Keratinocyte (primary cell): ENCODE data around the gene C16orf86. TPM values are rescaled to one million over a fixed set of nuclear protein-coding genes. Genes with fewer than 3 reads are reported as not detected.

Source experiments
- DNase-seq: peaks from one replicate; pipeline ENCODE4 v3.0.0-alpha.2; 2011; ENCODE audit warnings: low read depth, missing footprints, low spot score
- FAIRE-seq: peaks from 2 replicates; lab custom pipeline; 2011; peaks lifted over from hg19 to GRCh38; lab: Jason Lieb, UNC
- H2AFZ ChIP-seq: 2 replicates; pipeline ENCODE4 v1.6.0; 2012; ENCODE audit warnings: low read length, control low read depth, inconsistent platforms; ENCODE audit not compliant: control insufficient read depth
- H3K27ac ChIP-seq: 2 replicates; pipeline ENCODE4 v1.5.1; 2011; ENCODE audit warnings: low read length; ENCODE audit not compliant: control insufficient read depth, insufficient read depth
- H3K27me3 ChIP-seq: 3 replicates; pipeline ENCODE4 v1.6.0; 2011; ENCODE audit warnings: low read length; ENCODE audit not compliant: control insufficient read depth, insufficient read depth; ENCODE audit errors: extremely low read depth
- H3K36me3 ChIP-seq, 2 experiments: 2 replicates in 1 of 2; 3 replicates in 1 of 2; pipeline ENCODE4 v1.5.1; 2011; ENCODE audit warnings: low read length in 2 of 2, mild to moderate bottlenecking in 1 of 2; ENCODE audit not compliant: control insufficient read depth in 2 of 2, insufficient read depth in 2 of 2; ENCODE audit errors: extremely low read depth in 1 of 2
- H3K4me1 ChIP-seq: 3 replicates; pipeline ENCODE4 v1.5.1; 2011; ENCODE audit warnings: low read length; ENCODE audit not compliant: control insufficient read depth, insufficient read depth; ENCODE audit errors: extremely low read depth
- H3K4me2 ChIP-seq: 3 replicates; pipeline ENCODE4 v1.6.0; 2011; ENCODE audit warnings: low read depth, low read length; ENCODE audit not compliant: control insufficient read depth, insufficient read depth; ENCODE audit errors: extremely low read depth
- H3K4me3 ChIP-seq, 3 experiments: fragments of 200-600 bp in 1 of 3; sonication (generic) in 1 of 3; 2 replicates in 2 of 3; 3 replicates in 1 of 3; pipeline ENCODE4 v1.5.1; 2011 to 2016; ENCODE audit warnings: low read length in 3 of 3, mild to moderate bottlenecking in 3 of 3, control low read depth in 2 of 3, inconsistent platforms in 1 of 3, low read depth in 1 of 3, mixed read lengths in 1 of 3, mixed run types in 1 of 3, moderate library complexity in 1 of 3; ENCODE audit not compliant: control insufficient read depth in 2 of 3, insufficient read depth in 2 of 3; ENCODE audit errors: extremely low read depth in 1 of 3
- H3K79me2 ChIP-seq: 2 replicates; pipeline ENCODE4 v1.6.0; 2012; ENCODE audit warnings: low read length; ENCODE audit not compliant: control insufficient read depth, insufficient read depth
- H3K9ac ChIP-seq: 3 replicates; pipeline ENCODE4 v1.6.0; 2011; ENCODE audit warnings: low read length; ENCODE audit not compliant: control insufficient read depth, insufficient read depth; ENCODE audit errors: extremely low read depth
- H3K9me1 ChIP-seq: 3 replicates; pipeline ENCODE4 v1.6.0; 2011; ENCODE audit warnings: low read length; ENCODE audit not compliant: control insufficient read depth, insufficient read depth; ENCODE audit errors: extremely low read depth
- H3K9me3 ChIP-seq: 2 replicates; pipeline ENCODE4 v1.5.1; 2012; ENCODE audit warnings: low read depth, low read length; ENCODE audit not compliant: control insufficient read depth
- H4K20me1 ChIP-seq: 3 replicates; pipeline ENCODE4 v1.6.0; 2011; ENCODE audit warnings: low read length; ENCODE audit not compliant: control insufficient read depth, insufficient read depth; ENCODE audit errors: extremely low read depth
- EZH2 ChIP-seq: IDR thresholded peaks from one replicate; pipeline ENCODE4 v1.6.1; 2012; ENCODE audit warnings: inconsistent platforms, mild to moderate bottlenecking, low read length, moderate library complexity
- dilution Hi-C: fragments of 300-500 bp; cut with MboI; formaldehyde crosslinking; loops from one replicate; pipeline ENCODE4 v1.7.0; 2020; ENCODE audit warnings: low sequenced_read_pairs; ENCODE audit not compliant: extremely low pct_ligation_motif_present
- polyA plus RNA-seq, 5 experiments: library from polyadenylated mRNA; depleted of rRNA in 3 of 5; stranded (reverse) in 3 of 5; stranded (forward) in 1 of 5; unstranded in 1 of 5; fragments of >200 nt; gene quantifications; 1 replicate in 1 of 5; 2 replicates in 3 of 5; 3 replicates in 1 of 5; pipeline versions ENCODE4 v1.2.1 to v1.2.3, GENCODE V29; 2011 to 2012; ENCODE audit warnings: missing spikeins in 2 of 5, low read depth in 1 of 5, low replicate concordance in 1 of 5
- TF ChIP-seq, protein P1 (sequence below), 3 experiments: IDR thresholded peaks in 1 of 3; conservative IDR thresholded peaks in 1 of 3; optimal IDR thresholded peaks in 1 of 3; 2 replicates in 2 of 3; 3 replicates in 1 of 3; pipeline versions ENCODE3 to v1.5.1; 2011; ENCODE audit warnings: low read length in 3 of 3, mild to moderate bottlenecking in 3 of 3, moderate library complexity in 2 of 3, control low read depth in 1 of 3, inconsistent platforms in 1 of 3; ENCODE audit not compliant: insufficient read depth in 2 of 3; ENCODE audit errors: extremely low read depth in 1 of 3

Gene C16orf86
- polyA plus RNA-seq, 1 donor (not counting 4 experiments of a cell fraction or from before 2014, with no cell fraction given), result 0.17 TPM

DNA sequence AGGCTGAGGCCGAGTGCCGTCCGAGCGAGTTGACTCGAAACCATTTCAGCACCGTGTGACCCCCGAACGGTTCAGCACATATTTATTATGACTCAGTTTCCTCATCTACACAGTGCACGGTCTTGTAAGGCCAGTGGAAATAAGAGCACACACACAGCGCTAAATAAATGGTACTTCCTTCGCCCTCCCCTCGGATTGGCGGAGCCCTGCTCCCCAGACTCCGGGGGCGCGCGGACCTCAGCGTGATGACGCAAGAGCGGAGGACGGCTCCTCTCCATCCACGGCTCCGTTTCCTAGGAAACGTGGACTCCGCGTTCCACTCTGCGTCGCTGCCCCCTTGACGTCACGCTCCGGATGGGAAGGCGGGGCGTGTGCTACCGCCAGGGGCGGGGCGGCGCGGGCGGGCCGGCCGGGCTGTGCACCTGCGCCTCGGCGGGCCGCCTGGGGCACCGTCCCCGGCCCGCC, 6.0 kb upstream of the C16orf86 start, which contains the start of gene PARD6A:
Gene PARD6A, plus strand, starts transcription at position 397 of the 465 bp plus-strand sequence. CDS start 79 bp downstream, outside the sequence.
- H3K9ac ChIP-seq, result peak within 1 kb of the TSS; percentile 81
- H3K9me1 ChIP-seq, result no peaks in the 10 kb centered on the region
- H4K20me1 ChIP-seq, result no peaks in the 10 kb centered on the region
- H3K27me3 ChIP-seq, result peaks cover under 1% of the 10 kb centered on the region
- dilution Hi-C loops, result no loop called here
- peak; percentile 58 for DNase-seq
- TF ChIP-seq, protein P1, sequence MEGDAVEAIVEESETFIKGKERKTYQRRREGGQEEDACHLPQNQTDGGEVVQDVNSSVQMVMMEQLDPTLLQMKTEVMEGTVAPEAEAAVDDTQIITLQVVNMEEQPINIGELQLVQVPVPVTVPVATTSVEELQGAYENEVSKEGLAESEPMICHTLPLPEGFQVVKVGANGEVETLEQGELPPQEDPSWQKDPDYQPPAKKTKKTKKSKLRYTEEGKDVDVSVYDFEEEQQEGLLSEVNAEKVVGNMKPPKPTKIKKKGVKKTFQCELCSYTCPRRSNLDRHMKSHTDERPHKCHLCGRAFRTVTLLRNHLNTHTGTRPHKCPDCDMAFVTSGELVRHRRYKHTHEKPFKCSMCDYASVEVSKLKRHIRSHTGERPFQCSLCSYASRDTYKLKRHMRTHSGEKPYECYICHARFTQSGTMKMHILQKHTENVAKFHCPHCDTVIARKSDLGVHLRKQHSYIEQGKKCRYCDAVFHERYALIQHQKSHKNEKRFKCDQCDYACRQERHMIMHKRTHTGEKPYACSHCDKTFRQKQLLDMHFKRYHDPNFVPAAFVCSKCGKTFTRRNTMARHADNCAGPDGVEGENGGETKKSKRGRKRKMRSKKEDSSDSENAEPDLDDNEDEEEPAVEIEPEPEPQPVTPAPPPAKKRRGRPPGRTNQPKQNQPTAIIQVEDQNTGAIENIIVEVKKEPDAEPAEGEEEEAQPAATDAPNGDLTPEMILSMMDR (optimal IDR thresholded peaks at IDR 0.05 in 1 of 3, IDR thresholded peaks at IDR 0.05 in 1 of 3, conservative IDR thresholded peaks at IDR 0.05 in 1 of 3; ENCODE audit: extremely low read depth in 1 of 3, insufficient read depth in 2 of 3, low read length in 3 of 3), result no peak
- TF ChIP-seq EZH2, result no peak
- H3K4me1 ChIP-seq, result peaks cover 9% of the 10 kb centered on the region
- peak within 1 kb of the TSS; percentile 96 for H3K4me2 ChIP-seq
- peaks cover 12% of the 10 kb centered on the region for H3K79me2 ChIP-seq
- no peaks in the 10 kb centered on the region for H3K9me3 ChIP-seq
- FAIRE-seq, result peak; percentile 60
- H3K27ac ChIP-seq, result peak within 1 kb of the TSS; percentile 81
- H2AFZ ChIP-seq, result peak within 1 kb of the TSS; percentile 98
- H3K4me3 ChIP-seq, result peak within 1 kb of the TSS; percentile 82 to 98 (median 85)
- H3K36me3 ChIP-seq, result peaks cover 1 to 9% of the 10 kb centered on the region in 2 experiments

DNA sequence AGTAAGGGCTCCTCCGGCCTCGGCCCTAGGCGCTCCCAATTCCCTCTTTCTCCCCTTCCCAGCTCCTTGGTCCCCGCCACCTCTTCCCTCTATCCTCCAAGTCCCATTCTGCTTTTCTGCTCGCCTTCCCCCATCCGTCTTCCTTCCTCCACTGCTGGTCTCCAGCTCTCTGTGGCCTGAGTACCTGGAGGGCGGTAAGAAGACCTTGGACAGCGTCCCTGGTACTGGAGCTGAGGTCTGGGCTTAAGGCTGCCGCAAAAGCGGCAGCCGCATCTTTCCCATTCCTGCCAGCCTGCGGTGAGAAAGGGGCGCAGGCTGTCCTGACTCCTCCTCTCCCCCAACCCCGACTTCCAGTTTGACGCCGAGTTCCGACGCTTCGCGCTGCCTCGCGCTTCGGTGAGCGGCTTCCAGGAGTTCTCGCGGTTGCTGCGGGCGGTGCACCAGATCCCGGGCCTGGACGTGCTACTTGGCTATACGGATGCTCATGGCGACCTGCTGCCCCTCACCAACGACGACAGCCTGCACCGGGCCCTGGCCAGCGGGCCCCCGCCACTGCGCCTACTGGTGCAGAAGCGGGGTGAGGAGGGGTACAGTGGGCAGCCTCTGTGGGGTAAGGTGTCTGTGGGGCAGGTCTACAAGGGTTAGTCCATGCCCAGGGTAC, 5.4 kb upstream of the C16orf86 start:
- H3K27ac ChIP-seq, result no peak overlapping the region
- no peak overlapping the region for H2AFZ ChIP-seq
- FAIRE-seq, result no peak

More for the DNA sequence above, 5.4 kb upstream of the C16orf86 start:
- Histone ChIP-seq H3K9ac (no peak overlapping the region), H3K27me3 (no peaks in the 10 kb centered on the region), H3K4me2 (peak overlapping the region; percentile 96), H3K79me2 (peaks cover 12% of the 10 kb centered on the region), H3K9me1 (no peaks in the 10 kb centered on the region), H3K4me3 (peak overlapping the region in 1 of 3 experiments; percentile 98), H3K36me3 (peaks cover 1 to 9% of the 10 kb centered on the region in 2 experiments), H3K9me3 (no peaks in the 10 kb centered on the region), H3K4me1 (peaks cover 9% of the 10 kb centered on the region), H4K20me1 (no peaks in the 10 kb centered on the region)
- no peak for DNase-seq
- dilution Hi-C loops, result no loop called here
- TF ChIP-seq, protein P1 (optimal IDR thresholded peaks at IDR 0.05 in 1 of 3, IDR thresholded peaks at IDR 0.05 in 1 of 3, conservative IDR thresholded peaks at IDR 0.05 in 1 of 3; ENCODE audit: extremely low read depth in 1 of 3, insufficient read depth in 2 of 3, low read length in 3 of 3), result no peak
- TF ChIP-seq EZH2, result no peak
